ENCODE data around the gene EBLN2.

The EBLN2 gene

DNA sequence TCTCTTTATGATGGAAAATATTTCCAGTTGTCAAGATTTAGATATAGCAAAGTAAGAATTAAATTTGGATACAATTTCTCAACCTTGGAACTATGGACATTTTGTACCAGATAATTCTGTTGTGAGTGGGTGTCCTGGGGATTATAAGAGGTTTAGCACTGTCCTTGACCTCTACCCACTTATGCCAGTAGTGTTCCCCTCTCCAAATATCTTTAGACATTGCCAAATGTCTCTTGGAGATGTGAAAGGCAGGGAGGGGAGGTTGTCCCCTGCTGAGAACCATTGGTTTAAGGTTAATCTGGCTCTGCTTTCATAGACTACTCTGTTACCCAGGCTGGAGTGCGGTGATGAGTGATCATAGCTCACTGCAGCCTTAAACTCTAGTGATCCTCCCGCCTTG, at the start of gene EBLN2:
Gene EBLN2 (plus strand): TSS at position 244 of the 400 bp plus-strand sequence. CDS start 423 bp downstream, outside the sequence.
- no peak for DNase-seq

DNA sequence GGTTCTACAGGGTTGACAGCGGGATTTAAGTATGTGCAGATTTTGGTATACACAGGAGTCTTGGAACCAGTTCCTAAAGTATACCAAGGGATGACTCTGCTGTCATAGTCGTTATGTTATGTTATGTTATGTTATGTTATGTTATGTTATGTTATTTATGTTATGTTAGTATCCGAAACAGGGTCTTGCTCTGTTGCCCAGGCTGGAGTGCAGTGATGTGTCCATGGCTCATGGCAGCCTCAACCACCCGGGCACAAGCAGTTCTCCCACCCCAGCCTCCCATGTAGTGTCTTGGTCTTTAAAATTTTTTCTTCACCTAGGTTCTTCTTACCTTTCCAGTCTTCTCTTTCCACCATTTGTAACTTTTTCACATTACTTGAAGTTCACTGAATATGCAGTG, 43.2 kb upstream of the EBLN2 start:
- no peak for DNase-seq

DNA sequence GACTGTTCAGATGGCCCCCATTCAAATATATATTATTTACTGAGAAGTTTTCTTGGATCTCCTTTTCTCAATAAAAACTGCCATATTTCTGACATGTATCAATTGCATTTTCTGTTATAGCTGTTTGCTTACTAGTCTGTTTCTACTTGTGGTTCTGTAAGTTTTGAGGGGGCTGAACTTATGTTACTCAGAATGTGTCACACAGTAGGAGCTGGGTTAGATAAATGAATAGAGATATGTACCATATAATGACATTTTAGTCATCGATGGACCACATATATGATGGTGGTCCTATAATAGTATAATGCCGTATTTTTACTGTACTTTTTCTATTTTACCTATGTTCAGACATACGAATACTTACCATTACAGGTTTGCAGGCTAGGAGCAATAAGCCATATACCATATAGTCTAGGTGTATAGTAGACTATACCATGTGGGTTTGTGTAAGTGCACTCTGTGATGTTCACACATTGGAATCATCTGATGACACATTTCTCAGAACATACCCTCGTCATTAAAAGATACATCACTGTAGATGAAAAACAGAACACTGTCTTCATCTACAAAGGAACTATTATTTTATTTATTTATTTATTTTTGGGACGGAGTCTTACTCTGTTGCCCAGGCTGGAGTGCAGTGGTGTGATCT, 42.5 kb upstream of the EBLN2 start:
- DNase-seq: no peak

- DNase-seq: no peak
Measured at GRCh38 chr3:73021301-73021835, 40.1 kb upstream of the EBLN2 start.

DNA sequence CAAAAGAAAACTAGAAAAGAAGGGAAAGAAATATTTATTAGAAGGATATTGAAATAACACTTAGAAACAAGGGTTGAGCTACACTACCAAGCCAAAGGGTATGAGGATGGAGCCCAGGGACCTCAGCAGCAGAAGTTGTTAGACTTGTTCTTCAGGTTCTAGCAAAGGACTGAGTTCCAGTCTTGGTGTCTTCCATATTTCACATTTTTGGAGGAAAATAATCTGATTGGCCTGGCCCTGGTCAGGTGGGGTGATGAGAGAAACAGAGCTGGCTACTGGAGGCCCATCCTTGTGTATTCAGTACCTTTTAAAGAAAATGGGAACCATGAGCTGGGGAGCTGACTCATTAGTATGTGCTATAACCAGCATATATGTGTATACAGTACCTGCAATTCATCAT, 36.6 kb upstream of the EBLN2 start:
- DNase-seq: no peak

DNA sequence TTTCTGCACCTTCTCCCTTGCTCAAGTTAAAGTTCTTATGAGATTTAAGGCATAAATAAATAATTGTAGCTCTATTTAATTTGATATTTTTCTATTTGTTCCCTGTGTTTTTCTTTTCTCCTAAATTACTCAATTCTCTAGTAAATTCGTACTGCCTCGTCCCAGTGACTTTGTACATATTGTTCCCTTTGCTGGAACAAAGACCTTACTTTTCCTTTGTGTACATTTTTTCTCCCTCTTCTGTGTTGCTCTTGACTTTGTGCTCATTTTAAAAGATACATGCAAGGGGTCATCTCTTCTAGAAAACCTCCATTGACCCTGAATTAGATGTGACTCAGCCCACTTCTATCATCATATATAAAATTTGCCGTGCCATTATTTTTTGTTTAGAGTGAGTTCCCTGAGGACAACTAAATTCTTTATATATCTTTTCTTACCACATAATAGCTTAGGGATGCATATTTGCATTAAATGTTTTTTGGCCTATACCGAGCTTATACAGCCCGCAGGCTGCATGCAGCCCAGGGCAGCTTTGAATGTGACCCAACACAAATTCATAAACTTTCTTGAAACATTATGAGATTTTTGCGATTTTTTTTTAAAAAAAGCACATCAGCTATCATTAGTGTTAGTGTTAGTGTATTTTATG, 35.2 kb upstream of the EBLN2 start:
- no peak for DNase-seq

GRCh38 chr3:73026760-73027113, 34.7 kb upstream of the EBLN2 start:
- no peak for DNase-seq

DNA sequence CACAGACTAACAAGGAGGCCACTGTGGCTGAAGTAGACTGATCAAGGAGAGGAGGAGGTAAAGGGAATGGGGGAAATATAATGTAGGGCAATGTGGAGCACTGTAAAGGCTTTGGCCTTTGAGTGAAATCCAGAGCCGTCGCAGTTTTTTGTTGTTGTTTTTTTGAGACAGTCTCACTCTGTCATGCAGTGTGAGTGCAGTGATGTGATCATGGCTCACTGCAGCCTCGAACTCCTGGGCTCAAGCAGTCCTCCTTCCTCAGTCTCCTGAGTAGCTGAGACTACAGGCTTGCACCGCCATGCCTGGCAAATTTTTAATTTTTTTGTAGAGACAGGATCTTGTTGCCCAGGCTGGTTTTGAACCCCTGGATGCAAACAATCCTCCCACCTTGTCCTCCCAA, 32.7 kb upstream of the EBLN2 start:
- DNase-seq: no peak

GRCh38 chr3:73029321-73029796, 32.1 kb upstream of the EBLN2 start:
- peak; percentile 30 for DNase-seq

GRCh38 chr3:73030073-73030597, 31.3 kb upstream of the EBLN2 start:
- DNase-seq: no peak

- DNase-seq: no peak
Measured at GRCh38 chr3:73031573-73032103, 29.8 kb upstream of the EBLN2 start.

DNA sequence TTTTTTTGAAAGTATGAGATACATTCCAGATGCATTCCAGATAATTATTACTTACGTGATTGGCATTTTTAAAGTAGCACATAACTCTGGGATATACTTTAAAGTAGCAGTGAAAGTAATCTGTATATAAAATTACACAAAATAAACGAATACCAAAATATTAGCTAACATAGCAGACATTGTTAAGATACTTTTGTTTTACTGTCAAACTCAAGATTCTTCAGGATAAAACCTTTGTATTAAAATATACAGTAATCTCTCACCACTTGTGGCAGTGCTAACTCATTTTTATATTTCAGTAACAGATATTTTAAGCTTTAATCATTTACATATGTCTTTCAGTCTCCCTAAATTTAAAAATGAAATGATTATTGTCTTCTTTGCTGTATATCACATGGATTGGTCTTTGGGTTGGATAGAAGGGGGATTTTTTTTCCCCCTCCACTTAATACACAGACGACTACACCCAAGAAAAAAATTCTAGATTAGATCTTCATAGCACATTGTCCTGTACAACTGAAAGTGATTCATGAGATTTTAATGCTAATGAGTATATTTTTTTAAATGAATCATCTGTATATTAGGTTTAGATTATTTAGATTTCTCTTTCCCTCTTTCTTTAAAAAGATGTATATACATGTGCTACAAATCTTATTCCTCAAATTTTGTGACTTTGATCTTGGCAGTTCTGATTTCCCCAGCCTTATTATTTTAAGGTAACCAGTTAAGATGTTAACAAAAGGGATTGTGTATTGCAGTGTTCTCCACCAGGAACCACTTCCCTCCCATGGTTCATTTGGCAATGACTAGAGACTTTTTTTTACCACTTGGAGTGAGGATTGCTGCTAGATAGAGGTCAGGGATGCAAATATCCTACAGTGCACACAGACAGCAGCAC, 24.5 kb upstream of the EBLN2 start:
- DNase-seq: no peak

DNA sequence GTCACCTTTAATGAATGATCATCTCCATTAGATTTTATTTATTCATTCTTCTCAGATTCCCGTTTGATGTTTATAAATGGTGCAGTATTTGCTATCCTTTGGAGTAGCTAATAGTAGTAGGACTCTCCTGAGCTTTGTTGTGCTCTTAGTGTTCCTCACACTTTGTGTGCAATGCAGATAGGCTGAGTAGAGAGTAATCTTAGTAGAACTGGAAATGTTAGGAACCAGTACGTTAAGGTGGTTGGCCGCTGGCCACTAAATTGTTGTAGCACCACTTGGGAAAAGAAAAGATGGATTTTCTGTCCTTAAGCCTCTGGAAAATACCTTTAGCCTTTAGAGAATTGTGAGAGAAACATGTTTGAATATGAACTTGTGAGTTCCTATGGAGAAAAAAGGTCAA, 19.9 kb upstream of the EBLN2 start:
- DNase-seq: no peak

DNA sequence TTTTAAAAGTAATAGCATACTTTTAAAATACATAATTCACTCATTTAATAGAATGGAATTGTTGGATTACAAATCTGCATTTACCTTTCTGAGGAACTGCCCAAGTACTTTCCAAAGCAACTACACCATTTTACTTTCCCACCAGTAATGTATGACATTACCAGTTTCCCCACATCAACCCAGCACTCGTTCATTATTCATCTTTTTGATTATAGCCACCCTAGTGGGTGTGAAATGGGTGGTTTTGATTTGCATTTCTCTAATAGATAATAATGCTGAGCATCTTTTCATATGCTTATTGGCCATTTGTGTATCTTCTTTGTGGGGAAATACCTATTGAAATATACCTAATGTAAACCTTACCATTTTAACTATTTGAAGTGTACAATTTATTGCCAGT, 18.0 kb upstream of the EBLN2 start:
- no peak for DNase-seq

DNA sequence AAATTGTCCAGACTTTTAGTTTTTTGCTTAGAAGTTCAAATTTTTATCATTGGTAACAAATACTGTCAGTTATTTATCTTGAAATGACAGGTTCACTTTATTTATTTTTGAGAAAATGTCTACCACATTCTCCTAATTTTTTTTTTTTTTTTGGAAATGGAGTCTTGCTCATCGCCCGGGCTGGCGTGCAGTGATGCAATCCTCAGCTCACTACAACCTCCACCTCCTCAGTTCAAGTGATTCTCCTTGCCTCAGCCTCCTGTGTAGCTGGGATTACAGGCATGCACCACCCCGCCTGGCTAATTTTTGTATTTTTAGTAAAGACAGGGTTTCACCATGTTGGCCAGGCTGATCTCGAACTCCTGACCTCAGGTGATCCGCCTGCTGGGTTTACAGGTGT, 16.1 kb upstream of the EBLN2 start:
- DNase-seq: no peak

DNA sequence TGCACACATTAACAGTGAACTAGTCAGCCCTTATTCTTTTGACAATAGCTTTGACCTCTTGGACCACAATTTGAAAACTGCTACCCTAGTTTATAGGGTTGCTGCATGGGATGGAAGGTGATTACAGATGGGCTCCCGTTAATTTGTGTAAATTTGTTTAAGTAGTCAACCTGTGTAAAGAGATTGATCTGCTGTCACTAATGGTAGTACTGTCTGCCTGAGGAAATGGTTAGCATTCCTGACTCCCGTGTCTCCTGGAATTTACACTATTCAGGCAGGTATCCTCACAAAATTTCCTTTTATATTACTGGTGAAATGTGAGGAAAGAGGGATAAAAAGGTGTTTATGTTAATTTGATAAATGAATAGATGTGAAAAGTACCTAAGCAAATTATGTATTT, 15.3 kb upstream of the EBLN2 start:
- no peak for DNase-seq

GRCh38 chr3:73049319-73049718, 12.1 kb upstream of the EBLN2 start:
- no peak for DNase-seq

GRCh38 chr3:73052857-73053256, 8.6 kb upstream of the EBLN2 start:
- DNase-seq: no peak

DNA sequence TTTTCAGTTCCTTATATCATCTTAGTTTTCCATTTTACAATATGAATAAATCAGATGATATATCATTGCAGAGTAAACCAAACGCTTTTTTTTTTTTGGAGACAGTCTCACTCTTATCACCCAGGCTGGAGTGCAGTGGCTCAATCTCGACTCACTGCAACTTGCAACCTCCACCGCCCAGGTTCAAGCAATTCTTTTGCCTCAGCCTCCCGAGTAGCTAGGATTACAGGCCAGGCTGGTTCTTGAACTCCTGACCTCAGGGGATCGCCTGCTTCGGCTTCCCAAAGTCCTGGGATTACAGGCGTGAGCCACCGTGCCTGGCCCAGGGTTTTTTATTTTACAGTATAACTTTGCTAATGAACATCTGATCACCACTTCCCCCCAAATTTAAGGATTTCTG, 5.9 kb upstream of the EBLN2 start:
- no peak for DNase-seq

- DNase-seq: peak; percentile 43
Measured at GRCh38 chr3:73056014-73056844, 5.2 kb upstream of the EBLN2 start.

- no peak for DNase-seq
Measured at GRCh38 chr3:73056845-73057150, 4.7 kb upstream of the EBLN2 start.

DNA sequence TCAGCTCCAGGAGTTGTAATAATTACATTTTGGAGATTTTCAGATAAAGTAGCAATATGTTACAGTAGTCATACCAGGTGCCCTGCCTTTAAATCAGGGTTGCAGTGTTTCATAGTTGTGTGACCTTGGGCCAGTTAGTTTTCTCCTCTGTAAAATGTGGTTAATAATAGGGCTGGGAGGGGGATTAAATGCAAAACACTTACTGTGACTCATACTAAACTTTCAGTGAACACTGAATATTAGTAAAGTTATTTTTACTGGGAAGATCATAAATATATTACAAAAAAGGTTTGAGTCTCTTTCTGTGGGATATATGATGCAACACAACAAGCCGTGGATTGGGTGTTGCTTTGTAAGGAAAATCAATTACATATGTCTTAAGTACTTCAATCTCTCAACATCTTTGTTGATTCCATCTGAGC, 1.1 kb upstream of the EBLN2 start:
- DNase-seq: no peak

All from CD4-positive, alpha-beta T cell treated with Interleukin-17A for 1 hour (primary cell).